Ramos (cell line): Measurements from ENCODE around the gene HAPSTR1.

ENCODE experiments used
- in situ Hi-C: fragments of 300-500 bp; cut with MboI; formaldehyde crosslinking; loops from one replicate; pipeline ENCODE4 v1.14.3; 2022; ENCODE audit warnings: low sequenced_read_pairs; ENCODE audit not compliant: unreplicated experiment

The HAPSTR1 gene

DNA sequence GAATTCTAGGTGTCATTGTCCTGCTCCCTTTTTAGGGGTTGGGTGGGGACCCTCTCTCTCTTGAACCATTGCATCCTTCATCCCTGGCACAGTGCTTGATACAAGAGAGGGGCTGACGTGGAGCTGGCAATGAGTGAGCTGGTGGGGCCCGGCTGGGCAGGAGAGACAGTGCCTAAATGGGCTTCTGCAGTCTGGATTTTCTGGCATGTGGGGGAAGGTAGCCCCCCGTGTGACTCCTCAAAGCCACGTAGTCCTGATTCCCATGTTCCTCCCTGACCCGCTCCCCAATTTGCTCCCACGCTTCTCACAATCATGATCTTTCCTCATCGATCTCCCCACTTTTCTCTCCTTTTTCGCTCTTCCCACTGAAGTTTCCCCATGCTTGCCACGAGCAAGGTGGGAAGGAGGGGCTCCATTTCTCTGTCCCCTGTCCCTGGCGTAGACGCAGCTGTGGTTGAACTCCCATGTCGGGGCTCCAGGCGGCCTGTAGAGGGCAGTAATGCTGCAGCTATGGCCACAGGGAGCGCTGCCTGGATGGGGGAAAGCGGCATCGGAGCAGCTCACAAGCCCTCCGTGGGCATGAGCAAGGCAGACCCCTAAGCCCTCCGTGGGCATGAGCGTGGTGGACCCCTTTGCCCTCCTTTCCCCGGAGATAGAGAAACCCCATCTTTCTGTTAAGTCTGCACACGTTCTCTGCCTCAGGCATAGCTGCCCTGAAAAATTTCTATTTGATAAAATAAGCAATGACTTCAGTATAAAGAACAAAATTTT is 47.5 kb downstream of the HAPSTR1 start:
- in situ Hi-C loops, result loop anchor here (25.0 kb wide), 2 partner anchors 477 to 577 kb away; partner anchors contain the start of gene ABAT

DNA sequence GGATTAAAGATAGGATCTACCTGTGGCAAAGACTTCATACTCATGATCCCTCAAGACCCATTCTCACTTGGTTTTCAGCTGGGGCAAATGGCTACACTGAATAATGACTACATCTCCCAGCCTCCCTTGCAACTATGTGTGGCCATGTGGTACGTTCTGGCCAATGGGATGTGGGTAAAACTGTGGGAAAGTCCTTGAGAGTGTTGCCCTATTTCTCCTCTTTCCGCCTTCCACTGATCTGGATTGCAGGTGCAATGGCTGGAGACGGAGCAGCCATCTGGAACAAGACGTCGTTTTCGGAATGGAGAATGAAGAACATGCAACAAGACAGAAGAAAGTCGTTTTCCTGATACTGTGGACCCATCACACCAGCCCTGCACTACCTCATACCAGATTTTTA is 48.5 kb downstream of the HAPSTR1 start:
- in situ Hi-C loops, result loop anchor here (25.0 kb wide), 2 partner anchors 478 to 578 kb away; partner anchors contain the start of gene ABAT
